ENCODE results near the gene TAS1R3. TPM values are rescaled to one million over a fixed set of nuclear protein-coding genes. Genes with fewer than 3 reads are reported as not detected.

Gene TAS1R3
- total and polyA plus RNA-seq, 2 donors (not counting 1 experiment from before 2014, with no cell fraction given): 4.1 to 11.7 TPM

- Mint-ChIP-seq H3K27ac (no peak overlapping the region), H3K9me3 (ENCODE audit: insufficient read depth) (no peaks in the 10 kb centered on the region), H3K27me3 (no peaks in the 10 kb centered on the region), H3K4me3 (no peak overlapping the region), H3K4me1 (peaks cover 9% of the 10 kb centered on the region)
- peaks cover 16% of the 10 kb centered on the region for H4K20me1 ChIP-seq (ENCODE audit: control insufficient read depth, insufficient read depth, low read length, poor library complexity, severe bottlenecking)
- TF ChIP-seq CTCF (IDR thresholded peaks at IDR 0.05) (no peak), EZH2 (IDR thresholded peaks at IDR 0.05; ENCODE audit: borderline replicate concordance, insufficient read depth, low read depth, low read length, poor library complexity, severe bottlenecking) (no peak)
- H3K4me3 ChIP-seq (ENCODE audit: control extremely low read depth in 1 of 5, extremely low read depth in 1 of 5, insufficient read depth in 1 of 5, low read depth in 2 of 5, low read length in 4 of 5): no peak overlapping the region
- ChIA-PET POLR2A (interaction anchor here (1.5 kb wide), 1 partner anchor 21 kb away, joined by 3 read pairs; the partner anchor contains the start of gene CCNL2), CTCF (interaction anchor here (1.0 kb wide), 1 partner anchor 22 kb away, joined by 4 read pairs; no protein-coding TSS in a partner anchor)
- intact Hi-C loops (cut with micrococcal nuclease): no loop called here
- H3K27ac ChIP-seq (ENCODE audit: low read length in 2 of 2): no peak overlapping the region
- peaks cover 29% of the 10 kb centered on the region for H3K79me2 ChIP-seq (ENCODE audit: control insufficient read depth, insufficient read depth, low read length)
- 100% methylated on average over 9 of the region's 16 CpGs for WGBS (ENCODE audit: insufficient coverage)
- H2AFZ ChIP-seq (ENCODE audit: insufficient read depth, low read depth, low read length, poor library complexity, severe bottlenecking): no peak overlapping the region
- no peaks in the 10 kb centered on the region for H3K27me3 ChIP-seq (replicated peaks in 1 of 4; ENCODE audit: control extremely low read depth in 1 of 4, control insufficient read depth in 3 of 4, insufficient read depth in 4 of 4, low read length in 3 of 4)
- DNase-seq (no peak), ATAC-seq (ENCODE audit: low read depth) (no peak)
- no peaks in the 10 kb centered on the region for H3K9me3 ChIP-seq (ENCODE audit: control extremely low read depth in 1 of 3, control insufficient read depth in 2 of 3, insufficient read depth in 1 of 3, low read length in 2 of 3)
- no peak overlapping the region for H3K4me2 ChIP-seq (replicated peaks; ENCODE audit: low read depth, low read length, poor library complexity, severe bottlenecking)
- no peak overlapping the region for H3K9ac ChIP-seq (ENCODE audit: low read length)
- peaks cover 10 to 22% of the 10 kb centered on the region in 2 donors for H3K4me1 ChIP-seq (ENCODE audit: control insufficient read depth in 2 of 2, insufficient read depth in 2 of 2, low read length in 2 of 2)
- peaks cover 0 to 7% of the 10 kb centered on the region in 2 experiments for H3K36me3 ChIP-seq (replicated peaks in 1 of 2; ENCODE audit: control extremely low read depth in 1 of 2, control insufficient read depth in 1 of 2, extremely low read depth in 1 of 2, insufficient read depth in 2 of 2, low read length in 1 of 2)
Measured at GRCh38 chr1:1377540-1378205, 46.6 kb downstream of the TAS1R3 start.

GRCh38 chr1:1380860-1381259 is 49.8 kb downstream of the TAS1R3 start:
- Histone ChIP-seq H3K27me3 (replicated peaks in 1 of 4; ENCODE audit: control extremely low read depth in 1 of 4, control insufficient read depth in 3 of 4, insufficient read depth in 4 of 4, low read length in 3 of 4) (no peaks in the 10 kb centered on the region), H3K27ac (ENCODE audit: low read length in 2 of 2) (no peak overlapping the region), H3K4me3 (ENCODE audit: control extremely low read depth in 1 of 5, extremely low read depth in 1 of 5, insufficient read depth in 1 of 5, low read depth in 2 of 5, low read length in 4 of 5) (no peak overlapping the region), H3K9me3 (ENCODE audit: control extremely low read depth in 1 of 3, control insufficient read depth in 2 of 3, insufficient read depth in 1 of 3, low read length in 2 of 3) (no peaks in the 10 kb centered on the region), H3K36me3 (replicated peaks in 1 of 2; ENCODE audit: control extremely low read depth in 1 of 2, control insufficient read depth in 1 of 2, extremely low read depth in 1 of 2, insufficient read depth in 2 of 2, low read length in 1 of 2) (peaks cover 0 to 4% of the 10 kb centered on the region in 2 experiments), H3K9ac (ENCODE audit: low read length) (no peak overlapping the region), H3K79me2 (ENCODE audit: control insufficient read depth, insufficient read depth, low read length) (peaks cover 18% of the 10 kb centered on the region), H2AFZ (ENCODE audit: insufficient read depth, low read depth, low read length, poor library complexity, severe bottlenecking) (no peak overlapping the region), H3K4me2 (replicated peaks; ENCODE audit: low read depth, low read length, poor library complexity, severe bottlenecking) (no peak overlapping the region), H3K4me1 (ENCODE audit: control insufficient read depth in 2 of 2, insufficient read depth in 2 of 2, low read length in 2 of 2) (peaks cover 3 to 4% of the 10 kb centered on the region in 2 donors), H4K20me1 (ENCODE audit: control insufficient read depth, insufficient read depth, low read length, poor library complexity, severe bottlenecking) (peaks cover 3% of the 10 kb centered on the region)
- DNase-seq: no peak
- Mint-ChIP-seq H3K27ac (no peak overlapping the region), H3K4me1 (no peaks in the 10 kb centered on the region), H3K27me3 (no peaks in the 10 kb centered on the region), H3K9me3 (ENCODE audit: insufficient read depth) (no peaks in the 10 kb centered on the region), H3K4me3 (no peak overlapping the region)
- CTCF ChIA-PET: no interaction called here
- POLR2A ChIA-PET: no interaction called here
- no peak for TF ChIP-seq CTCF (IDR thresholded peaks at IDR 0.05)
- no peak for TF ChIP-seq EZH2 (IDR thresholded peaks at IDR 0.05; ENCODE audit: borderline replicate concordance, insufficient read depth, low read depth, low read length, poor library complexity, severe bottlenecking)
- no peak for ATAC-seq (ENCODE audit: low read depth)
- WGBS (ENCODE audit: insufficient coverage): 99% methylated on average over 16 of the region's 16 CpGs
- intact Hi-C loops (cut with micrococcal nuclease): no loop called here
